ENCODE data around the gene CELF5.

CELF5 gene

DNA sequence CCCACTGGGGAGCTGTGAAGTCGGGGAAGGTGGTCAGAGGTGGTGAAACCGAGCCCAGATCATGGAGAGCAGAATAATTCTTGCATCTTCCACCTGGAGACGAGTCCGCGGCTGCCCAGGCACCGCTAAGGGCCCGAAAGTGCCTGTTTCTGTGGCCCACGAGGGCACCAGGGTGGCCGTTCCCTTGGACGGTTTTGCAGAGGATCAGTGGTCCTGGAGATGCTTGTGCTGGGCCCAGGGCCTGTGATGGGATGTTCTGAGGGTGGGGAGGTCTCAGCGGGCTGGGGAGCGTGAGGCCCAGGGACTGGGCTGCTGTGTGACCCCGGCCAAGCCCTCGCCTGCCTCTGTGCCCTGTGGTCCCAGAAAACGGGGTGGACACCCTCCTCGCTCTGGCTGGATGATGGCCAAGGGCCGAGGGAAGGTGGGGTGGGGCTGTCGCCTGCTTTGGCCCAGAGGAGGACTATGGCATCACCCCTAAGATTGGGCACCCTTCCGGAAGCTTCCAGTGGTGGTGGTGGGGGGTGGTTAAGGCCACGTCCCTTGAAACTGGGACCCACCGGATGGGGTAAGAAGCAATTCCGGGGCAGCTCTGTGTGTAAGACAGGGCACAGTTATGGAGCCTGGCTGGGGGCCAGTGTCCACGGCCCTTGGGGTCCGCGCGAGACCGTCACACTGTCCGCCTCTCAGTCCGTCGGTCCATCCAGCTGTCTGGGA, 90.7 kb downstream of the CELF5 start:
- TF ChIP-seq ZNF404 (tag by site-specific recombination; IDR thresholded peaks at IDR 0.05), result no peak
- TF ChIP-seq ZBTB8A (tag by site-specific recombination; IDR thresholded peaks at IDR 0.05), result peak; percentile 48; the same call in 1 of the 2 replicates
- no peak for TF ChIP-seq BCL11B (tag by site-specific recombination; IDR thresholded peaks at IDR 0.05; ENCODE audit: low read depth)
- TF ChIP-seq, protein P1, sequence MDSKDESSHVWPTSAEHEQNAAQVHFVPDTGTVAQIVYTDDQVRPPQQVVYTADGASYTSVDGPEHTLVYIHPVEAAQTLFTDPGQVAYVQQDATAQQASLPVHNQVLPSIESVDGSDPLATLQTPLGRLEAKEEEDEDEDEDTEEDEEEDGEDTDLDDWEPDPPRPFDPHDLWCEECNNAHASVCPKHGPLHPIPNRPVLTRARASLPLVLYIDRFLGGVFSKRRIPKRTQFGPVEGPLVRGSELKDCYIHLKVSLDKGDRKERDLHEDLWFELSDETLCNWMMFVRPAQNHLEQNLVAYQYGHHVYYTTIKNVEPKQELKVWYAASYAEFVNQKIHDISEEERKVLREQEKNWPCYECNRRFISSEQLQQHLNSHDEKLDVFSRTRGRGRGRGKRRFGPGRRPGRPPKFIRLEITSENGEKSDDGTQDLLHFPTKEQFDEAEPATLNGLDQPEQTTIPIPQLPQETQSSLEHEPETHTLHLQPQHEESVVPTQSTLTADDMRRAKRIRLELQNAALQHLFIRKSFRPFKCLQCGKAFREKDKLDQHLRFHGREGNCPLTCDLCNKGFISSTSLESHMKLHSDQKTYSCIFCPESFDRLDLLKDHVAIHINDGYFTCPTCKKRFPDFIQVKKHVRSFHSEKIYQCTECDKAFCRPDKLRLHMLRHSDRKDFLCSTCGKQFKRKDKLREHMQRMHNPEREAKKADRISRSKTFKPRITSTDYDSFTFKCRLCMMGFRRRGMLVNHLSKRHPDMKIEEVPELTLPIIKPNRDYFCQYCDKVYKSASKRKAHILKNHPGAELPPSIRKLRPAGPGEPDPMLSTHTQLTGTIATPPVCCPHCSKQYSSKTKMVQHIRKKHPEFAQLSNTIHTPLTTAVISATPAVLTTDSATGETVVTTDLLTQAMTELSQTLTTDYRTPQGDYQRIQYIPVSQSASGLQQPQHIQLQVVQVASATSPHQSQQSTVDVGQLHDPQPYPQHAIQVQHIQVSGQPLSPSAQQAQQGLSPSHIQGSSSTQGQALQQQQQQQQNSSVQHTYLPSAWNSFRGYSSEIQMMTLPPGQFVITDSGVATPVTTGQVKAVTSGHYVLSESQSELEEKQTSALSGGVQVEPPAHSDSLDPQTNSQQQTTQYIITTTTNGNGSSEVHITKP (tag by site-specific recombination; IDR thresholded peaks at IDR 0.05), result no peak
- no peak overlapping the region for H3K27ac ChIP-seq (ENCODE audit: extremely low read depth, low read depth, low read length)
- no peak overlapping the region for H3K4me3 ChIP-seq (ENCODE audit: low read depth, low read length)
- no peaks in the 10 kb centered on the region for H3K36me3 ChIP-seq (ENCODE audit: control insufficient read depth in 2 of 2, insufficient read depth in 1 of 2, low read length in 2 of 2)
- H3K4me1 ChIP-seq (ENCODE audit: control insufficient read depth, insufficient read depth, low read length), result no peaks in the 10 kb centered on the region
- ChIA-PET CTCF (interaction anchor here (0.7 to 1.7 kb wide), 4 partner anchors 10 to 170 kb away, joined by 4 to 5 read pairs (median 4); no protein-coding TSS in a partner anchor), POLR2A (no interaction called here)
- no peaks in the 10 kb centered on the region for H3K9me3 ChIP-seq (ENCODE audit: control insufficient read depth, insufficient read depth, low read depth, low read length)

DNA sequence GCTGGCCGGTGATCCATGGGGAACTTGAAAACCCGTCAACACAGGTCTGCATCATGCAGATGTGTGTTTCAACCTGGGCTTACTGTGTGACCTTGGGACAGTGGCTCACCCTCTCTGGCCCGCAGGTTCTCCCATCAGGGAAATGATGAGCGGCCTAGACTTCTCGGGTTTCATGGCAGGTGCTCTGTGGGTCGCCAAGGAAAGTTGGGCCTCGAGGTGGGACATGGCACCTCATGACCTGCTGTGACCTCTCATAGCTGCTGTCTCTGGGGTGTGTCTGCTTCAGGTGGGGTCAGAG, 91.2 kb downstream of the CELF5 start:
- H3K4me1 ChIP-seq (ENCODE audit: control insufficient read depth, insufficient read depth, low read length), result no peaks in the 10 kb centered on the region
- no peak overlapping the region for H3K27ac ChIP-seq (ENCODE audit: extremely low read depth, low read depth, low read length)
- peak; percentile 83 for TF ChIP-seq ZNF768 (tag by site-specific recombination; IDR thresholded peaks at IDR 0.05)
- TF ChIP-seq, protein P2, sequence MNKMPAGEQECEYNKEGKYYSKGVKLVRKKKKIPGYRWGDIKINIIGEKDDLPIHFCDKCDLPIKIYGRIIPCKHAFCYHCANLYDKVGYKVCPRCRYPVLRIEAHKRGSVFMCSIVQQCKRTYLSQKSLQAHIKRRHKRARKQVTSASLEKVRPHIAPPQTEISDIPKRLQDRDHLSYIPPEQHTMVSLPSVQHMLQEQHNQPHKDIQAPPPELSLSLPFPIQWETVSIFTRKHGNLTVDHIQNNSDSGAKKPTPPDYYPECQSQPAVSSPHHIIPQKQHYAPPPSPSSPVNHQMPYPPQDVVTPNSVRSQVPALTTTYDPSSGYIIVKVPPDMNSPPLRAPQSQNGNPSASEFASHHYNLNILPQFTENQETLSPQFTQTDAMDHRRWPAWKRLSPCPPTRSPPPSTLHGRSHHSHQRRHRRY (tag by site-specific recombination; IDR thresholded peaks at IDR 0.05), result no peak
- ChIA-PET CTCF (interaction anchor here (0.8 to 1.7 kb wide), 2 partner anchors 10 to 170 kb away, joined by 4 read pairs; no protein-coding TSS in a partner anchor), POLR2A (no interaction called here)
- H3K36me3 ChIP-seq (ENCODE audit: control insufficient read depth in 2 of 2, insufficient read depth in 1 of 2, low read length in 2 of 2), result no peaks in the 10 kb centered on the region
- H3K4me3 ChIP-seq (ENCODE audit: low read depth, low read length), result no peak overlapping the region
- no peaks in the 10 kb centered on the region for H3K9me3 ChIP-seq (ENCODE audit: control insufficient read depth, insufficient read depth, low read depth, low read length)

DNA sequence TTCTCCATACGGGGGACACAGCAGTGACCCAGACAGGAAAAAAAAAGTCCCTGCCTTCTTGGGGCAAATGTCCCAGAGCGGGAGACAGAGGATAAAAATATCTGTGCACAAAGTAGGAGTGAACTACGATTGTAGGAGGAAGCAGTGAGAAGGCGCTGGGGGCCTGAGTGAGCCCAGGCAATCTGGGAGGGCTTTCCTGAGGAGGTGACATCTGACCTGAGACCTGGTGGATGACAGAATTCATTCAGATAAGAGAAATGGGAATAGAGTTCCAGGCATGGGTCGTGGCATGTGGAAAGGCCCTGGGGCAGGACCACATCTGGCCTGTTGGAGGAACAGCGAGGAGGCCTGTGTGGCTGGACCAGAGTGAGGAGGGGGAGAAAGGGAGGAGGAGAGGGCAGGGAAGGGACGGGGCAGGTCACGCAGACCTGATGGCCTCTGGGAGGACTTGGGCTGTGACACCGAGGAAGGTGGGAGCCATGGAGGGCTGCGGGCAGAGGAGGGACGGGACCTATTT, 91.7 kb downstream of the CELF5 start:
- Histone ChIP-seq H3K36me3 (ENCODE audit: control insufficient read depth in 2 of 2, insufficient read depth in 1 of 2, low read length in 2 of 2) (no peaks in the 10 kb centered on the region), H3K9me3 (ENCODE audit: control insufficient read depth, insufficient read depth, low read depth, low read length) (no peaks in the 10 kb centered on the region), H3K27ac (ENCODE audit: extremely low read depth, low read depth, low read length) (no peak overlapping the region), H3K4me3 (ENCODE audit: low read depth, low read length) (no peak overlapping the region), H3K4me1 (ENCODE audit: control insufficient read depth, insufficient read depth, low read length) (no peaks in the 10 kb centered on the region)
- TF ChIP-seq, protein P3, sequence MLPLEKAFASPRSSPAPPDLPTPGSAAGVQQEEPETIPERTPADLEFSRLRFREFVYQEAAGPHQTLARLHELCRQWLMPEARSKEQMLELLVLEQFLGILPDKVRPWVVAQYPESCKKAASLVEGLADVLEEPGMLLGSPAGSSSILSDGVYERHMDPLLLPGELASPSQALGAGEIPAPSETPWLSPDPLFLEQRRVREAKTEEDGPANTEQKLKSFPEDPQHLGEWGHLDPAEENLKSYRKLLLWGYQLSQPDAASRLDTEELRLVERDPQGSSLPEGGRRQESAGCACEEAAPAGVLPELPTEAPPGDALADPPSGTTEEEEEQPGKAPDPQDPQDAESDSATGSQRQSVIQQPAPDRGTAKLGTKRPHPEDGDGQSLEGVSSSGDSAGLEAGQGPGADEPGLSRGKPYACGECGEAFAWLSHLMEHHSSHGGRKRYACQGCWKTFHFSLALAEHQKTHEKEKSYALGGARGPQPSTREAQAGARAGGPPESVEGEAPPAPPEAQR (tag by site-specific recombination; IDR thresholded peaks at IDR 0.05), result no peak
- TF ChIP-seq ZNF623 (tag by site-specific recombination; IDR thresholded peaks at IDR 0.05) (peak; percentile 93), ZSCAN23 (tag by site-specific recombination; IDR thresholded peaks at IDR 0.05) (no peak), ZNF16 (tag by site-specific recombination; IDR thresholded peaks at IDR 0.05; ENCODE audit: low read depth) (peak; percentile 77)
- TF ChIP-seq, protein P4, sequence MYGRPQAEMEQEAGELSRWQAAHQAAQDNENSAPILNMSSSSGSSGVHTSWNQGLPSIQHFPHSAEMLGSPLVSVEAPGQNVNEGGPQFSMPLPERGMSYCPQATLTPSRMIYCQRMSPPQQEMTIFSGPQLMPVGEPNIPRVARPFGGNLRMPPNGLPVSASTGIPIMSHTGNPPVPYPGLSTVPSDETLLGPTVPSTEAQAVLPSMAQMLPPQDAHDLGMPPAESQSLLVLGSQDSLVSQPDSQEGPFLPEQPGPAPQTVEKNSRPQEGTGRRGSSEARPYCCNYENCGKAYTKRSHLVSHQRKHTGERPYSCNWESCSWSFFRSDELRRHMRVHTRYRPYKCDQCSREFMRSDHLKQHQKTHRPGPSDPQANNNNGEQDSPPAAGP (tag by site-specific recombination; IDR thresholded peaks at IDR 0.05), result no peak
- TF ChIP-seq, protein P5, sequence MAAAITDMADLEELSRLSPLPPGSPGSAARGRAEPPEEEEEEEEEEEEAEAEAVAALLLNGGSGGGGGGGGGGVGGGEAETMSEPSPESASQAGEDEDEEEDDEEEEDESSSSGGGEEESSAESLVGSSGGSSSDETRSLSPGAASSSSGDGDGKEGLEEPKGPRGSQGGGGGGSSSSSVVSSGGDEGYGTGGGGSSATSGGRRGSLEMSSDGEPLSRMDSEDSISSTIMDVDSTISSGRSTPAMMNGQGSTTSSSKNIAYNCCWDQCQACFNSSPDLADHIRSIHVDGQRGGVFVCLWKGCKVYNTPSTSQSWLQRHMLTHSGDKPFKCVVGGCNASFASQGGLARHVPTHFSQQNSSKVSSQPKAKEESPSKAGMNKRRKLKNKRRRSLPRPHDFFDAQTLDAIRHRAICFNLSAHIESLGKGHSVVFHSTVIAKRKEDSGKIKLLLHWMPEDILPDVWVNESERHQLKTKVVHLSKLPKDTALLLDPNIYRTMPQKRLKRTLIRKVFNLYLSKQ (tag by site-specific recombination; IDR thresholded peaks at IDR 0.05; ENCODE audit: borderline replicate concordance), result no peak
- CTCF ChIA-PET, result interaction anchor here (0.8 to 1.7 kb wide), 3 partner anchors 10 to 169 kb away, joined by 4 to 6 read pairs (median 4); no protein-coding TSS in a partner anchor
- POLR2A ChIA-PET, result no interaction called here
